AG10803 (cell line): Measurements from ENCODE around the gene ZBTB20.

Source experiments
- DNase-seq: peaks from one replicate; pipeline ENCODE4 v3.0.0; 2010; ENCODE audit warnings: low read depth
- H3K4me3 ChIP-seq: 2 replicates; pipeline ENCODE4 v1.5.1; 2011; ENCODE audit warnings: mild to moderate bottlenecking, low read length, control low read depth
- TF ChIP-seq, protein P1 (sequence below): conservative IDR thresholded peaks from 2 replicates; pipeline ENCODE4 v1.5.1; 2011; ENCODE audit warnings: mild to moderate bottlenecking, low read length, control low read depth, inconsistent platforms

Gene ZBTB20

DNA sequence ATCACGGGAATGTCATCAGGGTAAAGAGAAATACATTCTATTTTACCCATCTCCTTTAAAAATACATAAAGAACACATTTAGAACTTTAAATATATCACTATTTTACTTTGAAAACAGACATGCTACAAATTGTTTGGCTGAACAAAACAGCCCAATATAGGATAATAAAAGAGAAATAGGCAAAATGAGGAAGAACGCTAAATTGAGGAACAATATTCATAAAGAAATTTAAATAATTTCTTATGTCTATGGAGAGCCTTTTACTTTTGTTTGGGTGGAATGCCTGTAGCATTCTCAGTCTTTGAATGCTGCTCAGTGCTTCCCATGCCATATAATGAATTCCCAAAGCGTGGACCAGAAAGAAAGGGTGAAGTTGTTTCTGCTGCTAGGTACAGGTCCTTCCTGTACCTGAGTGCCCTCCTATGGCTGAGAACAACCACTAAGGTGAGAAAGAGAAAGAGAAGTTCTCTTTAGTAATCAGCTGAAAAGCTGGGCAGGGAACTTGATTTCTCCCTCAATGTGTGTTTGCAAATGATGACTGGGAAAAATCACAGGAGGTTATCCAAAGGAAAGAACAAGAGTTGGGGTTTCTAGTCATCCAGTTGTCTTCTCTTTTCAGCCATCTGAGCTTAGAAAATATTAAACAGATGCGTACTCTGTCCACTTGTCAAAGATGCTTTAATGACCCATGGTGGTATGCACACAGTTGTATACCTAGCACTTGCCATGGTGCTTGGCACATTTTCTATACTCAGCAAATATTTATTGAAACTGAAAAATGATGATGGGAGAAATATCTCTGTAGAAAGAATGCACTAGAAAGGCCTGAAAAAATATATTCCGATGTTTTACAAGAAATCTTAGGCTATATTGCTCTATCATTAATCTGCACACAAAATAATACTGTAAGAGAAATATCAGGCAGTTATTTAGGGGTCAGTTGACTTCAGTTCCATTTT, 448.7 kb downstream of the ZBTB20 start:
- TF ChIP-seq, protein P1, sequence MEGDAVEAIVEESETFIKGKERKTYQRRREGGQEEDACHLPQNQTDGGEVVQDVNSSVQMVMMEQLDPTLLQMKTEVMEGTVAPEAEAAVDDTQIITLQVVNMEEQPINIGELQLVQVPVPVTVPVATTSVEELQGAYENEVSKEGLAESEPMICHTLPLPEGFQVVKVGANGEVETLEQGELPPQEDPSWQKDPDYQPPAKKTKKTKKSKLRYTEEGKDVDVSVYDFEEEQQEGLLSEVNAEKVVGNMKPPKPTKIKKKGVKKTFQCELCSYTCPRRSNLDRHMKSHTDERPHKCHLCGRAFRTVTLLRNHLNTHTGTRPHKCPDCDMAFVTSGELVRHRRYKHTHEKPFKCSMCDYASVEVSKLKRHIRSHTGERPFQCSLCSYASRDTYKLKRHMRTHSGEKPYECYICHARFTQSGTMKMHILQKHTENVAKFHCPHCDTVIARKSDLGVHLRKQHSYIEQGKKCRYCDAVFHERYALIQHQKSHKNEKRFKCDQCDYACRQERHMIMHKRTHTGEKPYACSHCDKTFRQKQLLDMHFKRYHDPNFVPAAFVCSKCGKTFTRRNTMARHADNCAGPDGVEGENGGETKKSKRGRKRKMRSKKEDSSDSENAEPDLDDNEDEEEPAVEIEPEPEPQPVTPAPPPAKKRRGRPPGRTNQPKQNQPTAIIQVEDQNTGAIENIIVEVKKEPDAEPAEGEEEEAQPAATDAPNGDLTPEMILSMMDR: no peak
- DNase-seq: no peak
- H3K4me3 ChIP-seq: no peak overlapping the region

DNA sequence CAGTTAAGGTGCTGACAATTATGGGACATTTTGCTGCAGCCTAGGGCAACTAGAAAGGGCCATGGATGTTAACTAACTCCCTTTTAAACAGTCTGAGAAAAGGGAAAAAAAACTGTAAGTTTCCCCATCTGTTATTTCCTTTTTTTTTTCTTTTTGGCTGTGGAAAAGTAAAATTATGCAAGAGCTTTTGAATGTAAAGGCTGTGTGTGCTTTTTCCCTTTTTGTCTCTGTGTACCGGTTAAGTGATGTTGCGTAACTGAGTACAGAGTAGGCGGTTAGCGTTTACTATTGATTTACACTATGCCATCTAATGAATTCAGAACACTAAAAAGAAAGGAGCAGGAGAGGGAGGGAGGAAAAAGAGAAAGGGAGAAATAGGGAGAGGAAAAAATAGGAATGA, 449.7 kb downstream of the ZBTB20 start:
- no peak overlapping the region for H3K4me3 ChIP-seq
- no peak for DNase-seq
- TF ChIP-seq, protein P1: no peak

DNA sequence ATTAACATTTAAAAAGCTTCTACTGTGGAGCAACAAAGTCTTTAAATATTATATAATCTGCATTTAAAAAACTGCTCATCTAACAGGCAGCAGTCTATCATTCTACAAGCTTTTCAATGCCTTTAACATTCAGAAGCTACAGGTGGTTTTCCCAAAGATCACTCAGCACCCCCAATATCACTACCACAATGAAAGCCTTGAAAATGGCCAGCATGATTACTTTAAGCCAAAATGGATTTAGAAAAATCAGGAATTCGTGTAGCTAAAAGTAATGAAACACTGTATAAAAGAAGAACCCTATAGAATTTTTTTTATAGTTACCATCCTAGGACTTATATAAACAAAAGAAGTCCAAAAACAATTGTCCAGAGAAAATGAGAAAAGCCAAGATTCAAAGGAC, 452.8 kb downstream of the ZBTB20 start:
- TF ChIP-seq, protein P1: no peak
- no peak for DNase-seq
- no peak overlapping the region for H3K4me3 ChIP-seq

DNA sequence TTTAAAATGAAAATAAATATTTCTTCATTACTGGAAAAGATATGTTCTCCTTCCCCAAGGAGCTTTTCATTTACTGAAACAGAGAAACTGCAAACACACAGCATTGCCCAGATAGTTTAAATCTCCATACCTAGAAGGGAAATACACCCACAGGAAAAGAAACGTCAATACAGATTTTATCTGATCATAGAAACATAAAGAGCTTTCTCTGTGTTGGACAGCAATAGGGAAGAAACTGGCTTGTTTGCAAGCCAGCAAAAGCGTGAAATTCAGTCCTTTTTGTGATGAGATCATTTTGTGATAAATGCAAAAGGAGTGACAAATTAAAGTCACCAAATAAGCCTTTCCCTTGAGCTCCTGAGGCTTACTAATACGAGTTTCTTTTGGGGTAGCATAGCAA, 455.2 kb downstream of the ZBTB20 start:
- no peak for DNase-seq
- TF ChIP-seq, protein P1: no peak
- no peak overlapping the region for H3K4me3 ChIP-seq

DNA sequence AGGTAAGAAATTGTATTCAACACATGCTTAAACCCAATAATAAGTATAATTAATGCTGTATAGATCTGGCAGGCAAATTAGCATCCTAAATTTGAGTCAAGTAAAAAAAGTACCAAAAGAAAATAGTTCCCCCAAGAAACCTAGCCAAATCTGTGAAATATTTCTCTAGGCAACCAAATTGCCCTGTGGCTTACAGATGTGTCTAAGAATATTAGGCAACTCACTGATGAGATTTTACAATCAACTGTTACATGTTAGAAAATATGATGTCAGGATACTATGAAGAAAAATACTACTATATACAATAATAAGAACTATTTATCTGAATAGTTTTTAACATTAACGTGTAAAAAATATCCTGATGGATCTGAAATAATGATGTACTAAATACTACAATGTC, 456.2 kb downstream of the ZBTB20 start:
- DNase-seq: peak; percentile 57
- no peak overlapping the region for H3K4me3 ChIP-seq
- TF ChIP-seq, protein P1: no peak

DNA sequence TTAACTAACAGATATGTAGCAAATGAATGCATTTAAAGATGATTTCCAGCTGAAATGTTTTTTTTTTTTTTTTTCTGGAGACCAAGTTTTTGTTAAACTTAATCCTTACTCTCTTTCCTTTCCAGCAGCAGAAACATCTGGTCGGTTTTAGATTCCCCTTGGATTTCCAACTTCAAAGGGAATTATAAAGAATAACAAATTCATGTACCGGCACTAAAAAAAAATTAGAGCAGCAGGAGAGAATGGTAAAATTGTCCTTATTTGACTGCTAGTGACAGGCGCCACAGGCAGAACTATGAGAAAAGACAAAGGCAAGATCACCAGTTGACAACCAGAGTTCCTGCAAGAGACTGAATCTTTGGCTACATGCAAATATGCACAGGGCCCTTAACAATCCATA, 459.9 kb downstream of the ZBTB20 start:
- DNase-seq: no peak
- H3K4me3 ChIP-seq: no peak overlapping the region
- TF ChIP-seq, protein P1: no peak

DNA sequence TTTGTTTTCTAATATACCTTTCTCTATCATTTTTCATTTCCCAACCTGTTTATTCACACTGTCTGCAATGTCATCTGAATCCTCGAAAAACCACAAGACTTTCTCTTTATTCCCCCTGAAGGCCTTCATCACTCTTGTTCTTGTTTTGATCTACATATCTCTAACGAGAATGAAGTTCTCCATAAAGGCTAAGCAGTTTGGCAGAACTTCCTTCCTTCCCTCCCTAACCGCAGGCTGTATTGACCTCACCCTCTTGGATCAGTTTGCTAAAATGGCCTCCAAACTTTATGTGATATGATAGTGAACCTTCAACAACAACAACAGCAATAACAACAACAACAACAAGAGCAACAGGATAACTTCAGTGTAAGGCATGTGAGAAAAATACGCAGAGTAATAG, 460.5 kb downstream of the ZBTB20 start:
- DNase-seq: peak; percentile 37
- H3K4me3 ChIP-seq: no peak overlapping the region
- TF ChIP-seq, protein P1: no peak
